AG09309 (cell line): Measurements from ENCODE around the gene MAPKAP1.

Experiments
- DNase-seq: peaks from one replicate; pipeline ENCODE4 v3.0.0-alpha.2; 2010; ENCODE audit warnings: low read depth
- H3K4me3 ChIP-seq: 2 replicates; pipeline ENCODE4 v1.5.1; 2011; ENCODE audit warnings: mild to moderate bottlenecking, low read depth, low read length, moderate library complexity; ENCODE audit not compliant: control insufficient read depth
- TF ChIP-seq, protein P1 (sequence below): IDR thresholded peaks from 2 replicates; pipeline ENCODE4 v1.5.1; 2011; ENCODE audit warnings: mild to moderate bottlenecking, low read depth, low read length, inconsistent platforms; ENCODE audit not compliant: insufficient read depth, control insufficient read depth; ENCODE audit errors: missing control alignments

MAPKAP1 gene

DNA sequence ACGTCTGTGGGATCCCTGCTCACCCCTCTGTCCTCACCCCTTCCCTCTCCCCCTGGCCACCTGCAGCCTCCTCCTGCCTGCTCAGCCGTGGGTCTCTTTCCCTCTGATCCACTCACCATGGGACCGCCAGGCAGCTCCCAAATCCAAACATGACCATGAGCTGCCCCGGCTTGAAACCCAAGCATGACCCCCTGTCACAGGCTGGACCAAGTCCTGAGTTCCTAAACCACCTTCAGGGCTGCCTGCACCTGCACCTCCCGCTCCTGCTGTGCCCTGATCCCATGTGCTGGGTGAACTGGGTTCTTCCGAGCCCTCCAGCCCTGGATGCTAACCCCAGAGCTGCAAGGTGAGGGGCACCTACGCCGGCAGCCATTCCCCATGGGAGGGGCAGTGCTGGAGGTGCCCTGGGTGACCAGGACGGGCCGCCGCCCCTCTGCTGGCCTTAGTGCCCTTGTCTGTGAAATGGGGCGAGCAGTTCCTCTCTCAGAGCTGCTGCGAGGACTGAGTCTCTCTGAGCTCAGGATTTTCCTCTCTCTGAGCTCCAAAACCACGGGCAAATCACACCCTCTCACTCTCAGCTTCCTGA, 295.7 kb downstream of the MAPKAP1 start:
- no peak overlapping the region for H3K4me3 ChIP-seq
- no peak for DNase-seq
- TF ChIP-seq, protein P1, sequence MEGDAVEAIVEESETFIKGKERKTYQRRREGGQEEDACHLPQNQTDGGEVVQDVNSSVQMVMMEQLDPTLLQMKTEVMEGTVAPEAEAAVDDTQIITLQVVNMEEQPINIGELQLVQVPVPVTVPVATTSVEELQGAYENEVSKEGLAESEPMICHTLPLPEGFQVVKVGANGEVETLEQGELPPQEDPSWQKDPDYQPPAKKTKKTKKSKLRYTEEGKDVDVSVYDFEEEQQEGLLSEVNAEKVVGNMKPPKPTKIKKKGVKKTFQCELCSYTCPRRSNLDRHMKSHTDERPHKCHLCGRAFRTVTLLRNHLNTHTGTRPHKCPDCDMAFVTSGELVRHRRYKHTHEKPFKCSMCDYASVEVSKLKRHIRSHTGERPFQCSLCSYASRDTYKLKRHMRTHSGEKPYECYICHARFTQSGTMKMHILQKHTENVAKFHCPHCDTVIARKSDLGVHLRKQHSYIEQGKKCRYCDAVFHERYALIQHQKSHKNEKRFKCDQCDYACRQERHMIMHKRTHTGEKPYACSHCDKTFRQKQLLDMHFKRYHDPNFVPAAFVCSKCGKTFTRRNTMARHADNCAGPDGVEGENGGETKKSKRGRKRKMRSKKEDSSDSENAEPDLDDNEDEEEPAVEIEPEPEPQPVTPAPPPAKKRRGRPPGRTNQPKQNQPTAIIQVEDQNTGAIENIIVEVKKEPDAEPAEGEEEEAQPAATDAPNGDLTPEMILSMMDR = no peak

DNA sequence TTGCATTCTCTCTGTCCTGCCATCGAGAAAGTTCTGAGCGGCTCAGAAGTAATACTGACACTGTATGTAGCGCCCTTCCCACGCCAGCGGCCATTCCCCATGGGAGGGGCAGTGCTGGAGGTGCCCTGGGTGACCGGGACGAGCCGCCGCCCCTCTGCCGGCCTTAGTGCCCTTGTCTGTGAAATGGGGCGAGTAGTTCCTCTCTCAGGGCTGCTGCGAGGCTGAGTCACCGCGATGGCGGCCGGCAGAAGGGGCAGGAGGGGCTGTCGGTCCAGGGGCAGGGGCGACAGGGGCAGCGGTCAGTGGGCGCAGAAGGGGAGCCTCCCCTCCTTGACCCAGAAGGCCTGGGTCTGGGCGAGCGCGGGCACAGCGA, 296.5 kb downstream of the MAPKAP1 start:
- DNase-seq = no peak
- TF ChIP-seq, protein P1 = no peak
- no peak overlapping the region for H3K4me3 ChIP-seq

DNA sequence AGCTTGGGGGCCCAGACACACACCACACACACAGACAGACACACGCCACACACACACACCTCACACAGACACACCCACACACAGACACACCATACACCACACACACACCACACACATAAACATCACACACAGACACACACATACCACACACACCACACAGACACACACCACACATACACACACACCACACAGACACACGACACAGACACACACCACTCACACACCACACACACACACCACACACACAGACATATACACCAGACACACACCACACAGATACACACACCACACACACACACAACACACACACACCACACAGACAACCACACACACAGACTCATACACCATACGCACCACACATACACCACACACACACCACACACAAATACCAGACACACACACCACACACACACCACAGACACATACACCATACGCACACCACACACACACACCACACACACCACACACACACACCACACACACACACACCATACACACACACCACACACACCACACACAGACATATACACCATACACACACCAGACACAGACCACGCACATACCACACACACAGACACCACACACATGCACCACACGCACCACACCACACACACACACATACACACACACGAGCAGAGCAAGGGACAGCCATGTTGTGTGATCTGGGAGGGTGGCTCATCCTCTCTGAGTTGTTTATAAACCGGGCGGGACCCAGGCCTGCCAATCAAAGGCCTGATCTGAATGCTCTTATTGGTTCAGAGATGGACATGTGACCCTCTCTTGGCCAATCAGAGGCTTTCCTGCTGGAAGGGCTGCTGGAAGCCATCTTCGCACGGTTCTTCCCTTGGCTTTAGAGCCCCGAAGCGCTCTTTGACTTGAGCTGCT, 297.1 kb downstream of the MAPKAP1 start:
- DNase-seq = no peak
- TF ChIP-seq, protein P1 = no peak
- H3K4me3 ChIP-seq = no peak overlapping the region

DNA sequence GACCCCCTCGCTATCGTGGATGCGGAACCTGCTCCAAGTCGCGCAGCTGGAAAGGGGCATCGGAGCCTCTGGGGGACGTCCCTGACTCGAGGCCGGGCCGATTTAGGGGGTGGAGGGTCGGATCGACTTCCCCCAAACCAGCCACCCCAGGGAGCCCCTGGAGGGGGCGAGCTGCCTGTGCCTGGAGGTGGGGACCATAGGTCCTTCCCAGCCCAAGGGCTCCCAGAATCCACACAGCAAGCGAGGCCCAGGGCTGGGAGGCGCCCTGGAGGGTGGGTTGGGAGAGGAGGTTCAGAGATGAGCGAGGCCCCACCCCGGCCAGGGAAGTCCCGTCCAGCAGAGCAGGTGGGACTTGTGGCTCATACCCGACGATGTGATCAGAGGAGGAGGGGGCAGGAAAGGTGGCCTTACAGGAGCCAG, 297.8 kb downstream of the MAPKAP1 start:
- no peak for DNase-seq
- TF ChIP-seq, protein P1 = no peak
- no peak overlapping the region for H3K4me3 ChIP-seq

DNA sequence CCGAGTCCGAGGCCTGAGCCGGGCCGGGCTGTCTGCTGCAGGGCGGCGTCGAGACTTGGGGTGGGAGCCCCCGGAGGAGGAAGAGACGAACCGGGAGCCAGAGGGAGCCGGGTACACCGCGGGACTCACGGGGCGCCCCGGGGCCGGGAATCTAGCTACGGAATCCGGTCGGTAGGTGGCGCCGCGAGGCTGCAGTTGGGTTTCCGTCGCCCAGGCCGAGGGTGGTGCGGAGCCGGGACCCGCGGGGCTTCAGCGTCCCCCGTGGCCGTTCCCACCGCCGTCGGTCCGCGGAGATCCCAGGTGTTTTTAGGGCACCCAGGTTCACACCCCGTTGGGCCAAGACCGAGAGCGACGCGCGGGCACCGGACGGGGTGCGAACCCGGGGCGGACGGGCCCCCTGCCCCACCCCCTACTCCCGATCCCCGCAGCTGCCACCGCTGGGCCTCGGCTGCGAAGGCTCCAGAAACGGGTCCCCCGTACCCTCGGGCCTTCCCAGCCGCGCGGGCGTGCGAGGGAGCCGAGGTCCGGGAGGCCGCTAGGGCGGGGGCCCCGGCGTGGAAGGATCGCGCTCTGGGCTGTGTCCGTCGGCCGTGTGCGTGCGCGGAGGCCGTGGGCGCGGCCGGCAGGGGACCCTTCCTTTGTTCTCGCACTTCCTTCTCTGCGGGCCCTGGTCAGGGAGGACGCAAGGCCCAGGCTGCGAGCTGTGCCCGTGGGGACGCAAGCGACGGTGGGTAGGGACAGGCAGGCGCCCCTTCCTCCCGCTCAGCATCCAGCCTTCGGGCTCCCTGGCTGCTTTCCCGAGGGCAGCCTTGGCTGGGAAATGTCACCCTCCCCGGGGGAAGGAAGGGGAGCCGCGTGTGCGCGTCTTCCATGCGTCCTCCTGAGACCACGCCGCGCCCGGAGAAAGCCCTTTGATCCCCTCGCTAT, 298.8 kb downstream of the MAPKAP1 start:
- H3K4me3 ChIP-seq = peak overlapping the region; percentile 58
- peak; percentile 8 for DNase-seq
- TF ChIP-seq, protein P1 = peak; percentile 88

DNA sequence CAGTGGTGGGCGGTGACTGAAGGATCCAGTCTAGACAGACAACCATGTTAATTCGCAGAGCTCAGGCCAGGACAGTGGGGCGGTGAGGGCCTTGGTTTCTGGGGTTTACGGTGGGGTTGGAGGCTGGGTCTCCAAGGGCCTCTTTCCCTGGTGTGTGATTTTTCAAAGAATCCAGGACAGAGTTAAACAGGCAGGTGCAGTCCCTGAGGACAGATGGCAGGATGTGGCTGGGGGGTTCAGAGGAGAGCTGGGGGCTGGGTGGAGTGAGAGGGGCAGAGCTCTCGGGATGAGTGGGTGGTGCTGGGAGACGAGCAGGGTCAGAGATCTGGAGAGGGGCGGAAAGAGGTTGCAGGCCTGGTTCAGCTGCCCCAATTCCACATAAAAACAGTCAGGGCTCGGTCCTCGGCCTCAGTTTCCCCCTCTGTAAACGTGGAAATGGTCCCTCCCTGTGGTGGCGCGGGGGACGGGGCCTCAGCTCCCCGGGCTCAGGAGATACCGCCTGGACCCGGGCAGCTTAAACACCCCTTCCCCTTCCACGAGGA, 299.5 kb downstream of the MAPKAP1 start:
- peak overlapping the region; percentile 58 for H3K4me3 ChIP-seq
- TF ChIP-seq, protein P1 = no peak

More for the DNA sequence above, 299.5 kb downstream of the MAPKAP1 start:
- DNase-seq = no peak
